ENCODE measurements around the gene SND1.
"Not testable (repeated sequence)": the region's sequence is repeated elsewhere in the genome, so short reads cannot be mapped to it uniquely, and the experiment has no call there.

DNA sequence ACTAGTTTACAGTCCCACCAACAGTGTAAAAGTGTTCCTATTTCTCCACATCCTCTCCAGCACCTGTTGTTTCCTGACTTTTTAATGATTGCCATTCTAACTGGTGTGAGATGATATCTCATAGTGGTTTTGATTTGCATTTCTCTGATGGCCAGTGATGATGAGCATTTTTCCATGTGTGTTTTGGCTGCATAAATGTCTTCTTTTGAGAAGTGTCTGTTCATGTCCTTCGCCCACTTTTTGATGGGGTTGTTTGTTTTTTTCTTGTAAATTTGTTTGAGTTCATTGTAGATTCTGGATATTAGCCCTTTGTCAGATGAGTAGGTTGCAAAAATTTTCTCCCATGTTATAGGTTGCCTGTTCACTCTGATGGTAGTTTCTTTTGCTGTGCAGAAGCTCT, 311.9 kb downstream of the SND1 start:
- TF ChIP-seq EP300 (IDR thresholded peaks at IDR 0.05) = not testable (repeated sequence)
- TF ChIP-seq, protein P1, sequence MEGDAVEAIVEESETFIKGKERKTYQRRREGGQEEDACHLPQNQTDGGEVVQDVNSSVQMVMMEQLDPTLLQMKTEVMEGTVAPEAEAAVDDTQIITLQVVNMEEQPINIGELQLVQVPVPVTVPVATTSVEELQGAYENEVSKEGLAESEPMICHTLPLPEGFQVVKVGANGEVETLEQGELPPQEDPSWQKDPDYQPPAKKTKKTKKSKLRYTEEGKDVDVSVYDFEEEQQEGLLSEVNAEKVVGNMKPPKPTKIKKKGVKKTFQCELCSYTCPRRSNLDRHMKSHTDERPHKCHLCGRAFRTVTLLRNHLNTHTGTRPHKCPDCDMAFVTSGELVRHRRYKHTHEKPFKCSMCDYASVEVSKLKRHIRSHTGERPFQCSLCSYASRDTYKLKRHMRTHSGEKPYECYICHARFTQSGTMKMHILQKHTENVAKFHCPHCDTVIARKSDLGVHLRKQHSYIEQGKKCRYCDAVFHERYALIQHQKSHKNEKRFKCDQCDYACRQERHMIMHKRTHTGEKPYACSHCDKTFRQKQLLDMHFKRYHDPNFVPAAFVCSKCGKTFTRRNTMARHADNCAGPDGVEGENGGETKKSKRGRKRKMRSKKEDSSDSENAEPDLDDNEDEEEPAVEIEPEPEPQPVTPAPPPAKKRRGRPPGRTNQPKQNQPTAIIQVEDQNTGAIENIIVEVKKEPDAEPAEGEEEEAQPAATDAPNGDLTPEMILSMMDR (IDR thresholded peaks at IDR 0.05) = not testable (repeated sequence)
